Caco-2 (cell line): ENCODE measurements around the gene RAD51B. TPM values are rescaled to one million over a fixed set of nuclear protein-coding genes. Genes with fewer than 3 reads are reported as not detected.

Experiments used
- BruUV-seq: library from RNA; stranded (reverse); fragments of 400-500 nt; replicated peaks from 2 replicates; lab custom pipeline; 2021; lab: Mats Ljungman, UMichigan
- CTCF ChIA-PET: fragments of 300-600 bp; sonication (Branson Sonifier 250); formaldehyde crosslinking; loops from one replicate; lab custom pipeline; 2022; ENCODE audit warnings: antibody characterized with exemption; lab: Charles Lee
- POLR2A ChIA-PET: fragments of 300-600 bp; sonication (Branson Sonifier 250); formaldehyde crosslinking; loops from one replicate; lab custom pipeline; 2022; ENCODE audit warnings: antibody characterized with exemption; lab: Charles Lee
- DNase-seq, 2 experiments: peaks; one replicate each; pipeline versions ENCODE4 v3.0.0 to v3.0.0-alpha.2; 2020 to 2022
- H3K27me3 ChIP-seq: replicated peaks from 2 replicates; pipeline ENCODE4 v1.6.0; 2011; ENCODE audit warnings: low read length; ENCODE audit not compliant: control insufficient read depth, insufficient read depth
- H3K36me3 ChIP-seq: 2 replicates; pipeline ENCODE4 v1.5.1; 2011; ENCODE audit warnings: low read length; ENCODE audit not compliant: control insufficient read depth, insufficient read depth
- H3K4me1 ChIP-seq: fragments of 250-450 bp; sonication (Bioruptor Pico); 2 replicates; pipeline ENCODE4 v1.5.1; 2020; ENCODE audit warnings: mild to moderate bottlenecking
- H3K4me3 ChIP-seq: 2 replicates; pipeline ENCODE4 v1.5.1; 2011; ENCODE audit warnings: low read depth, mild to moderate bottlenecking, control low read depth, low read length
- H3K9me3 ChIP-seq: fragments of 250-450 bp; sonication (Bioruptor Pico); 2 replicates; pipeline ENCODE4 v1.5.1; 2020; ENCODE audit warnings: mild to moderate bottlenecking, moderate library complexity
- H3K27ac Mint-ChIP-seq: one replicate; pipeline ENCODE4 v1.8.0; 2022; ENCODE audit warnings: mixed read lengths; ENCODE audit not compliant: unreplicated experiment
- H3K27me3 Mint-ChIP-seq: one replicate; pipeline ENCODE4 v1.8.0; 2022; ENCODE audit warnings: mixed read lengths; ENCODE audit not compliant: insufficient read depth, unreplicated experiment
- H3K36me3 Mint-ChIP-seq: one replicate; pipeline ENCODE4 v1.8.0; 2022; ENCODE audit warnings: mild to moderate bottlenecking, mixed read lengths; ENCODE audit not compliant: insufficient read depth, unreplicated experiment
- H3K4me1 Mint-ChIP-seq: one replicate; pipeline ENCODE4 v1.8.0; 2022; ENCODE audit warnings: low read depth, mixed read lengths; ENCODE audit not compliant: unreplicated experiment
- H3K4me3 Mint-ChIP-seq: one replicate; pipeline ENCODE4 v1.8.0; 2022; ENCODE audit warnings: mild to moderate bottlenecking, moderate library complexity, mixed read lengths; ENCODE audit not compliant: unreplicated experiment
- H3K9me3 Mint-ChIP-seq: one replicate; pipeline ENCODE4 v1.8.0; 2022; ENCODE audit warnings: mixed read lengths; ENCODE audit not compliant: unreplicated experiment
- intact Hi-C: fragments of 100-400 bp; cut with micrococcal nuclease; formaldehyde crosslinking; loops from one replicate; pipeline ENCODE4 v1.10.0; 2022; ENCODE audit not compliant: unreplicated experiment
- total RNA-seq: library from RNA; stranded (reverse); gene quantifications from 2 replicates; pipeline ENCODE4 v1.2.3, GENCODE V29; 2022
- TF ChIP-seq, protein P1 (sequence below), 2 experiments: fragments of 200-600 bp in 1 of 2; IDR thresholded peaks; 1 replicate in 1 of 2; 2 replicates in 1 of 2; pipeline versions ENCODE4 v1.5.1 to v1.8.0; 2011 to 2022; ENCODE audit warnings: antibody characterized with exemption in 1 of 2, control low read depth in 1 of 2, inconsistent platforms in 1 of 2, low read depth in 1 of 2, low read length in 1 of 2, mild to moderate bottlenecking in 1 of 2, moderate library complexity in 1 of 2; ENCODE audit not compliant: insufficient read depth in 1 of 2, severe bottlenecking in 1 of 2, unreplicated experiment in 1 of 2

The RAD51B gene
- total RNA-seq, 1 experiment from 2014 or later: 16.7 TPM

DNA sequence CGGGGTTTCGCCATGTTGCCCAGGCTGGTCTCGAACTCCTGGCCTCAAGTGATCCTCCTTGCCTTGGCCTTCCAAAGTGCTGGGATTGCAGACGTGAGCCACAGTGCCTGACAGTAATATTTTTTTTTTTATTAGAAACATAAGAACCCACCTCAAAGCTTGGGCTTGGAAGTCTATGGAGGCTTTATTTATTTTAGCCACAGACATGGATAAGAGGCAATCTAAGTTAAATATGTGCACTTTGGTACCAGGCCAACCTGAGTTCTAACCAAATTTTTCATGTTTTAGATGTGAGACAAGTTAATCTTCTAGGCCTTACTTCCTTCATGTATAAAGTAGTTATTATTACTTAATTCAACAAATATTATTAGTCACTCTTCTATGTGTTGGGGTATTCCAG, 96.9 kb downstream of the RAD51B start:
- H3K27me3 ChIP-seq: no peaks in the 10 kb centered on the region
- TF ChIP-seq, protein P1, sequence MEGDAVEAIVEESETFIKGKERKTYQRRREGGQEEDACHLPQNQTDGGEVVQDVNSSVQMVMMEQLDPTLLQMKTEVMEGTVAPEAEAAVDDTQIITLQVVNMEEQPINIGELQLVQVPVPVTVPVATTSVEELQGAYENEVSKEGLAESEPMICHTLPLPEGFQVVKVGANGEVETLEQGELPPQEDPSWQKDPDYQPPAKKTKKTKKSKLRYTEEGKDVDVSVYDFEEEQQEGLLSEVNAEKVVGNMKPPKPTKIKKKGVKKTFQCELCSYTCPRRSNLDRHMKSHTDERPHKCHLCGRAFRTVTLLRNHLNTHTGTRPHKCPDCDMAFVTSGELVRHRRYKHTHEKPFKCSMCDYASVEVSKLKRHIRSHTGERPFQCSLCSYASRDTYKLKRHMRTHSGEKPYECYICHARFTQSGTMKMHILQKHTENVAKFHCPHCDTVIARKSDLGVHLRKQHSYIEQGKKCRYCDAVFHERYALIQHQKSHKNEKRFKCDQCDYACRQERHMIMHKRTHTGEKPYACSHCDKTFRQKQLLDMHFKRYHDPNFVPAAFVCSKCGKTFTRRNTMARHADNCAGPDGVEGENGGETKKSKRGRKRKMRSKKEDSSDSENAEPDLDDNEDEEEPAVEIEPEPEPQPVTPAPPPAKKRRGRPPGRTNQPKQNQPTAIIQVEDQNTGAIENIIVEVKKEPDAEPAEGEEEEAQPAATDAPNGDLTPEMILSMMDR (IDR thresholded peaks at IDR 0.05; ENCODE audit: insufficient read depth in 1 of 2, low read depth in 1 of 2, low read length in 1 of 2, severe bottlenecking in 1 of 2, unreplicated experiment in 1 of 2): no peak
- Mint-ChIP-seq H3K27ac (no peak overlapping the region), H3K36me3 (no peaks in the 10 kb centered on the region), H3K9me3 (no peaks in the 10 kb centered on the region), H3K4me1 (no peaks in the 10 kb centered on the region), H3K27me3 (no peaks in the 10 kb centered on the region), H3K4me3 (no peak overlapping the region)
- BruUV-seq: no TSS peak
- no peak for DNase-seq
- H3K4me3 ChIP-seq: no peak overlapping the region
- H3K4me1 ChIP-seq: no peaks in the 10 kb centered on the region
- H3K36me3 ChIP-seq: no peaks in the 10 kb centered on the region
- intact Hi-C loops: no loop called here
- ChIA-PET CTCF (no interaction called here), POLR2A (no interaction called here)
- no peaks in the 10 kb centered on the region for H3K9me3 ChIP-seq

- no peak for DNase-seq
- H3K4me3 Mint-ChIP-seq: no peak overlapping the region
- Histone ChIP-seq H3K27me3 (no peaks in the 10 kb centered on the region), H3K4me1 (no peaks in the 10 kb centered on the region), H3K9me3 (no peaks in the 10 kb centered on the region), H3K4me3 (no peak overlapping the region), H3K36me3 (no peaks in the 10 kb centered on the region)
- TF ChIP-seq, protein P1 (IDR thresholded peaks at IDR 0.05; ENCODE audit: insufficient read depth in 1 of 2, low read depth in 1 of 2, low read length in 1 of 2, severe bottlenecking in 1 of 2, unreplicated experiment in 1 of 2): no peak
- no peak overlapping the region for H3K27ac Mint-ChIP-seq
- POLR2A ChIA-PET: no interaction called here
- CTCF ChIA-PET: no interaction called here
- intact Hi-C loops: no loop called here
- H3K36me3 Mint-ChIP-seq: no peaks in the 10 kb centered on the region
- H3K27me3 Mint-ChIP-seq: no peaks in the 10 kb centered on the region
- BruUV-seq: no TSS peak
- no peaks in the 10 kb centered on the region for H3K4me1 Mint-ChIP-seq
- no peaks in the 10 kb centered on the region for H3K9me3 Mint-ChIP-seq
Measured at GRCh38 chr14:67917006-67917405, 97.4 kb downstream of the RAD51B start.

DNA sequence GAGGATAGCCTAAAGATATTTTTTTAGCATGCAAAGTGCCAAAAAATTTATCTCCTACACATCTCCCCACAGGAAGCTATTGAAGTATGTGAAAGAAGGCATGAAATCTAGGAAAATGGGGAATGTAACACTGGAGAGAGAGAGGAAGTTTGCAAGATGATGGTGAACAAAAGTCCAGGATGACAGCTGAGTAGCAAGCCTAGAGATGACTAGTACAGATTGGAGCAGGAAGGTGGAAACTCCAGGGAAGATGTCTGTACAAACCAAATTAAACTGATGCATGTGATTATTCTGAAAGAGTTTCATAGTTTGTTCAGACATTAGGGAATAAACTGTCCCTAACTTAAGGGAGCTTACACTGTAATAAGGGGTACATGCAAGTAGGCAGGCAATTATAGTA, 99.3 kb downstream of the RAD51B start:
- intact Hi-C loops: no loop called here
- no TSS peak for BruUV-seq
- POLR2A ChIA-PET: no interaction called here
- Mint-ChIP-seq H3K4me3 (no peak overlapping the region), H3K27me3 (no peaks in the 10 kb centered on the region), H3K27ac (no peak overlapping the region), H3K4me1 (no peaks in the 10 kb centered on the region), H3K36me3 (no peaks in the 10 kb centered on the region), H3K9me3 (no peaks in the 10 kb centered on the region)
- Histone ChIP-seq H3K4me1 (no peaks in the 10 kb centered on the region), H3K9me3 (no peaks in the 10 kb centered on the region), H3K27me3 (no peaks in the 10 kb centered on the region), H3K36me3 (no peaks in the 10 kb centered on the region), H3K4me3 (no peak overlapping the region)
- no peak for DNase-seq
- TF ChIP-seq, protein P1 (IDR thresholded peaks at IDR 0.05; ENCODE audit: insufficient read depth in 1 of 2, low read depth in 1 of 2, low read length in 1 of 2, severe bottlenecking in 1 of 2, unreplicated experiment in 1 of 2): no peak
- CTCF ChIA-PET: no interaction called here
